DND-41 (cell line): ENCODE measurements around the gene TYW1.
"Not testable (repeated sequence)": the region's sequence is repeated elsewhere in the genome, so short reads cannot be mapped to it uniquely, and the experiment has no call there.

Experiments used
- ATAC-seq: fragments of 200-7000 bp; cut with Tn5 transposase; 3 replicates; pipeline ENCODE4 v1.9.1; 2021; ENCODE audit warnings: low read depth; ENCODE audit not compliant: insufficient read depth
- DNase-seq: peaks from one replicate; pipeline ENCODE4 v3.0.0-alpha.2; 2020
- H2AFZ ChIP-seq: 2 replicates; pipeline ENCODE4 v1.6.0; 2012; ENCODE audit warnings: low read depth, low read length
- H3K27ac ChIP-seq: 2 replicates; pipeline ENCODE4 v1.5.1; 2012; ENCODE audit warnings: low read length, inconsistent platforms
- H3K27me3 ChIP-seq: fragments of 200-600 bp; sonication (generic); 2 replicates; pipeline ENCODE4 v1.6.0; 2012; ENCODE audit warnings: low read length, mild to moderate bottlenecking, inconsistent platforms; ENCODE audit not compliant: insufficient read depth, poor library complexity
- H3K36me3 ChIP-seq: 2 replicates; pipeline ENCODE4 v1.5.1; 2012; ENCODE audit warnings: low read length, inconsistent platforms; ENCODE audit not compliant: insufficient read depth
- H3K4me1 ChIP-seq: 2 replicates; pipeline ENCODE4 v1.5.1; 2012; ENCODE audit warnings: mild to moderate bottlenecking, low read length; ENCODE audit not compliant: insufficient read depth
- H3K4me2 ChIP-seq: 2 replicates; pipeline ENCODE4 v1.6.0; 2012; ENCODE audit warnings: mild to moderate bottlenecking, moderate library complexity, low read length, inconsistent platforms; ENCODE audit not compliant: insufficient read depth
- H3K4me3 ChIP-seq, 2 experiments: fragments of 200-600 bp in 1 of 2; shearing (Covaris generic) in 1 of 2; 2 replicates each; pipeline ENCODE4 v1.5.1; 2012 to 2016; ENCODE audit warnings: inconsistent platforms in 2 of 2, low read length in 2 of 2, mild to moderate bottlenecking in 2 of 2, low read depth in 1 of 2, moderate library complexity in 1 of 2
- H3K79me2 ChIP-seq: 2 replicates; pipeline ENCODE4 v1.6.0; 2012; ENCODE audit warnings: low read length, inconsistent platforms; ENCODE audit not compliant: insufficient read depth
- H3K9ac ChIP-seq: 2 replicates; pipeline ENCODE4 v1.6.0; 2012; ENCODE audit warnings: low read depth, mild to moderate bottlenecking, inconsistent platforms, low read length, moderate library complexity
- H3K9me3 ChIP-seq: 2 replicates; pipeline ENCODE4 v1.5.1; 2012; ENCODE audit warnings: low read length, moderate library complexity, mild to moderate bottlenecking, inconsistent platforms; ENCODE audit not compliant: insufficient read depth, severe bottlenecking
- H4K20me1 ChIP-seq: 2 replicates; pipeline ENCODE4 v1.6.0; 2012; ENCODE audit warnings: low read length; ENCODE audit not compliant: insufficient read depth

The TYW1 gene

GRCh38 chr7:67134912-67135311 lies 138.3 kb downstream of the TYW1 start:
- H2AFZ ChIP-seq, H3K4me3 ChIP-seq, H3K9me3 ChIP-seq, H3K79me2 ChIP-seq, H3K36me3 ChIP-seq, DNase-seq, H3K4me1 ChIP-seq, H4K20me1 ChIP-seq, H3K27ac ChIP-seq, H3K9ac ChIP-seq, H3K4me2 ChIP-seq, H3K27me3 ChIP-seq, ATAC-seq: not testable (repeated sequence)

- not testable (repeated sequence) for H3K79me2 ChIP-seq, H3K27ac ChIP-seq, H3K4me1 ChIP-seq, DNase-seq, H2AFZ ChIP-seq, H3K4me2 ChIP-seq, ATAC-seq, H3K36me3 ChIP-seq, H3K9me3 ChIP-seq, H3K9ac ChIP-seq, H3K27me3 ChIP-seq, H4K20me1 ChIP-seq, H3K4me3 ChIP-seq
These were observed 139.2 kb downstream of the TYW1 start for GRCh38 chr7:67135617-67136486.

GRCh38 chr7:67137489-67137888 lies 140.9 kb downstream of the TYW1 start:
- ATAC-seq, result not testable (repeated sequence)

DNA sequence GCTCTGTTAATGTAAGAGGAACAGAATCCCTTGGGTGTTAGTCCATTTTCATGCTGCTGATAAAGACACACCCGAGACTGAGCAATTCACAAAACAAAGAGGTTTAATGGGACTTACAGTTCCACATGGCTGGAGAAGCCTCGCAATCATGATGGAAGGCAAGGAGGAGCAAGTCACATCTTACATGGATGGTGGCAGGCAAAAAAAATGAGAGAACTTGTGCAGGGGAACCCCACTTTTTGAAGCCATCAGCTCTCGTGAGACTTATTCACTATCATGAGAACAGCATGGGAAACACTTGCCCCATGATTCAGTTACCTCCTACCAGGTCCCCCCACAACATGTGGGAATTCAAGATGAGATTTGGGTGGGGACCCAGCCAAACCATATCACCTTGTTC lies 143.2 kb downstream of the TYW1 start:
- H3K4me2 ChIP-seq, H2AFZ ChIP-seq, H3K4me1 ChIP-seq, H3K27ac ChIP-seq, H3K79me2 ChIP-seq, H3K9ac ChIP-seq, DNase-seq, H4K20me1 ChIP-seq, H3K4me3 ChIP-seq, H3K36me3 ChIP-seq, H3K9me3 ChIP-seq, ATAC-seq, H3K27me3 ChIP-seq: not testable (repeated sequence)

More at GRCh38 chr7:67137489-67137888, 140.9 kb downstream of the TYW1 start:
- H4K20me1 ChIP-seq, H2AFZ ChIP-seq, DNase-seq, H3K4me2 ChIP-seq, H3K4me3 ChIP-seq, H3K36me3 ChIP-seq, H3K9ac ChIP-seq, H3K9me3 ChIP-seq, H3K27ac ChIP-seq, H3K4me1 ChIP-seq, H3K27me3 ChIP-seq, H3K79me2 ChIP-seq: not testable (repeated sequence)

GRCh38 chr7:67141001-67141400 lies 144.4 kb downstream of the TYW1 start:
- not testable (repeated sequence) for ATAC-seq, H3K27me3 ChIP-seq, H3K4me1 ChIP-seq, H3K9ac ChIP-seq, H3K9me3 ChIP-seq, H3K36me3 ChIP-seq, H3K4me2 ChIP-seq, H3K4me3 ChIP-seq, H4K20me1 ChIP-seq, H3K79me2 ChIP-seq, H2AFZ ChIP-seq, H3K27ac ChIP-seq, DNase-seq

- H2AFZ ChIP-seq, H3K27ac ChIP-seq, H3K4me2 ChIP-seq, DNase-seq, H3K36me3 ChIP-seq, H3K27me3 ChIP-seq, H3K4me3 ChIP-seq, H4K20me1 ChIP-seq, H3K9ac ChIP-seq, H3K9me3 ChIP-seq, ATAC-seq, H3K79me2 ChIP-seq, H3K4me1 ChIP-seq: not testable (repeated sequence)
These were observed 146.6 kb downstream of the TYW1 start for GRCh38 chr7:67143091-67143786.

- not testable (repeated sequence) for H3K9me3 ChIP-seq, H3K27me3 ChIP-seq, H3K4me1 ChIP-seq, H3K9ac ChIP-seq, H3K36me3 ChIP-seq, H3K4me3 ChIP-seq, H4K20me1 ChIP-seq, DNase-seq, H3K79me2 ChIP-seq, H2AFZ ChIP-seq, ATAC-seq, H3K27ac ChIP-seq, H3K4me2 ChIP-seq
These were observed 149.1 kb downstream of the TYW1 start for GRCh38 chr7:67145581-67146193.

DNA sequence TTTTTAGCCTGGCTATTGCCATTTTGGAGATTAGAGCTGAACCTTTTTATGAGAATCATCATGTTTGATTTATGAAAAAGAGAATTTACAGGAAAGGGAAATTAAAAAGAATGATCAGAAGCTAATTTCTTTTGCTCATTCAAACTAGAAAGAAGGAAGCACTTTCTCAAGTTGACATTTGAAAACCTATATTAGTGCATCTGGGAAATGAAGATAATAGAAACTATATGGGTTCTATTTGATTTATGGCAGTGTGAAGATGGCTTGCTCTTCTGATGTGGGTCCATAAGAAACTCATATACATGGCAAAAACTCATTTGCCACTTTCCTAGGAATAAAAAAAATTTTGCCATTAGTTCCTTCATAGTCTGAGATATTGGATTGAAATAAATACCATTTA lies 152.5 kb downstream of the TYW1 start:
- not testable (repeated sequence) for H3K36me3 ChIP-seq, H3K79me2 ChIP-seq, H3K4me1 ChIP-seq, H2AFZ ChIP-seq, H3K4me2 ChIP-seq, H4K20me1 ChIP-seq, H3K27ac ChIP-seq, DNase-seq, ATAC-seq, H3K4me3 ChIP-seq, H3K9me3 ChIP-seq, H3K9ac ChIP-seq, H3K27me3 ChIP-seq
